Endometrial microvascular endothelial cells (primary cell): ENCODE measurements around the gene NUAK2. TPM values are rescaled to one million over a fixed set of nuclear protein-coding genes. Genes with fewer than 3 reads are reported as not detected.
"Not testable (repeated sequence)": the region's sequence is repeated elsewhere in the genome, so short reads cannot be mapped to it uniquely, and the experiment has no call there.

Experiments
- in situ Hi-C: cut with HindIII; loops from 2 replicates; pipeline ENCODE4 v1.10.0; 2017; ENCODE audit warnings: low sequenced_read_pairs, low pct_unique_long_range_greater_than_20kb; ENCODE audit errors: inconsistent ontology term
- total RNA-seq: library from RNA; depleted of rRNA; stranded (reverse); fragments of >200 nt; gene quantifications from one replicate; pipeline ENCODE4 v1.2.3, GENCODE V29; 2015; ENCODE audit errors: inconsistent ontology term

The NUAK2 gene
- total RNA-seq, 1 donor from 2014 or later = 3.7 TPM

DNA sequence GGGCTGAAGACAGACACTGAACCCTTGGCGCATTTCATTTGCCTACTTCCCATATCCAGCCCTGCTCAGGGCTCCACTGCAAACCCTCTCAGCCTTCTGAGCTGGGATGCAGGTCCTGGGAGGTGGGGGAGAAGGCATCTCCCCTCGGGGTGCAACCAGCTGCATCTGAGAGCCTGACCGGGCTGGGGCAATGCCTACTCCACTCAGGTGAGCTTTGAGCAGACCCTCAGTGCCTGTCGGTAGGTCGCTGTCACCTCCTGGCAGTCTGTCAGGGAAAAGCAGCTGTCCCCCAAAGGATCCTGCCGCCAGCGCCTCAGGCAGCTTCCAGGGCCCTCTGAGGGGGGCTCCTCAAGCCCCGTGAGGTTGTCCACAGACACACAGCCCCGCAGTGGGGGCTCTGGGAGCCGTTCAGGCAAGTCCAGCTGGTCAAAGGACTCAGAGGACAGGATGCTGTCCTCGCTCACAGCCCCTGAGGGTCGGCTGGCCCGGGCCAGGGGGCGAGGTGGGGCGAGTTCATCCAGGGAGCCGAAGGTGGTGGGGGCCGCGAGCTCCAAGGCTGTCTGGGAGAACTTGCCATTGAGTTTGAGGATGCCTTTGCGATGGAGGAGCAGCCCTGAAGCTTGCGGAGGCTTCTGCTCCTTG, 18.2 kb downstream of the NUAK2 start:
- in situ Hi-C loops = no loop called here

- in situ Hi-C loops = no loop called here
Observed at GRCh38 chr1:205301842-205302588, 19.5 kb downstream of the NUAK2 start.

- in situ Hi-C loops = no loop called here
Observed at GRCh38 chr1:205301205-205301821, 20.2 kb downstream of the NUAK2 start.

GRCh38 chr1:205300149-205300548, 21.4 kb downstream of the NUAK2 start:
- in situ Hi-C loops = no loop called here

DNA sequence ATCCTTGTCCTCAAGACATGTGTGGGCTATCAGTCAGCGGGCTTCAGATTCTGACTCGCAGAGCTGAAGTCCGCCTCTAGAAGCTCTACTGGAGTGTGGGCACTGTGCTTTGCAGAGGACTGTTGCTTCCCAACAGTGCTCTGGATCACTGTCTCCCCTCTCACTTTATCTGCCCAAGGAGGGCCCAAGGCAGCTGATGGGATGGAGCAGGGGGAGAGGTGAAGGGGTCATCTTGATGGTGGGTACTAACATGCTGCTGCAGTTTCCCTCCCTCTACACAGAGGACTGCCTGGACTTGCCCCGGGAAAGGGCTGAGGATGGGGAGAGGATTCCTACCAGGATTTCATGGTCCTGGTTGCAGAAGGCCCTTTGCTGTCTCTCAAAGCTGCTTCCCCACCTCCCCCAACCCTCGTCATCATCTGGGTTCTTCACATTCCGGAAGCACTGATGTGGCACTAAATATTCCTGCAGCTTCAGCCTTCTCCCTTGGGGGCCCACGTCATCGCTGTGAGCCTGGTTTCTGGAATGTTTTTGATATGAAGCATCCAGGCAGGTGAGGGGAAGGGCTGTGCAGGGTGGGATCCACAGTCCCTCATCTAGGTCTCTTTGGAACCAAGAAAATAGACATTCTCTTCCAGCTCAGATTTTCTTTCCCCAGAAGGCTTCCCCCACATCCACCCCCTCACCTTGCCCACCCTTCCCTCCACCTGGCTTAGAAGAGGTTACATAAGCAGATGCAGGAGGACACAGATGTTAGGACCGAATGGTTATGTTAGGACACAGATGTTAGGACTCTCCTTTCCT, 23.2 kb downstream of the NUAK2 start:
- in situ Hi-C loops = no loop called here

GRCh38 chr1:205297546-205298177, 23.9 kb downstream of the NUAK2 start:
- in situ Hi-C loops = not testable (repeated sequence)

- in situ Hi-C loops = no loop called here
Observed at GRCh38 chr1:205296154-205296553, 25.4 kb downstream of the NUAK2 start.

DNA sequence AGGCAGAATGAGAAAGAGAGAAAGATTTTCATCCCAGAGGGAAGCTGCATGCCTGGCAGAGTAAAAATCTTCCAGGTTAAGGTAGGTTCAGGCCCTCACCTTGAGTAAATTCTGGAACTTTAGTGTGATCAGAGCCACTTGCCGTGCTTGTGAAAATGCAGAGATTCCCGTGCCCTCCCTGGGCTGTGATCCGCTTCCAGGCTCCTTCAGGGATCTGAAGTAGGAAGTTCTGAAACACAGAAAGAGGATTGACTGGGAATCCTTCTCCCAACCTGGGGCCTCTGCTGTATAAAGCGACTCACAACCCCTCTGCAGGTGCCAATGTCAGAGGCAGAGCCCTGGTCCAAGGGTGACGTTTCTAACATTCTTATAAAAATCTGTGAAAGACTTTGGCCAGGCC, 26.6 kb downstream of the NUAK2 start:
- in situ Hi-C loops = no loop called here

- in situ Hi-C loops = no loop called here
Observed at GRCh38 chr1:205294175-205294917, 27.2 kb downstream of the NUAK2 start.

DNA sequence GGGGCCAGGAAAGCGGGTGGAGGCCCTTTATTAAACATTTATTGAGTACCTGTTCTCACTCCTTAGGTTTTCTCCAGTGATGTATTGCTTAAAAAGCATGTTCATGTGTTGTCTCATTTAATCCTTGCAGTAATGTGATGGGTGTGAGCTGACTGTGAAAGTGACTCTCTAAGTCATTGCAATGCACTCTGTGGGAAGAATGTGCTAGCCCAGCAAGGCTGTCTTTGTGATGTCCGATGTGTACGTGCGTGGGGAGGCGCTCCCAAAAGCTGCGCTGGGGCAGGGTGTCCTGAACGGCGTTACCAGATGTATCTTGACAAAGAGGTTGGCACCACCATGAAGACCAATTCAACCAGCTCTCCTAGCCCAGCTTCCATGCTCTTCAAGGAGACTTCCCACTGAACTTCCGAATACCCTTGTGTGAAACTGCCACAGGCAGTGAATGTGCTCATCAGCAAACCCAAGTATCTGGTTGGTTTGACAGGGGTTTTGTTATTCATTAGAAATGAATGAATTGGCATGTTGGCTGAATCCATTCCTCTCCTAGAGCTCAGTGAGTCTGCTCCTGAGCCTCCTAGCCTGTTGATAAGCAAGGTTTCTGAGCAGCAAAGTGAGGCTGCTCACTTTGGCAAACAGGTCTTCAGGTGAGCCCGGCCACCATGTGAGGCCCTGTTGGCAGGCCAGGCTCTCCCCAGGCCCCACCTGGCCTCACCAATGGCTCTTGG, 28.0 kb downstream of the NUAK2 start:
- in situ Hi-C loops = no loop called here

GRCh38 chr1:205291596-205291995, 29.9 kb downstream of the NUAK2 start:
- in situ Hi-C loops = no loop called here

DNA sequence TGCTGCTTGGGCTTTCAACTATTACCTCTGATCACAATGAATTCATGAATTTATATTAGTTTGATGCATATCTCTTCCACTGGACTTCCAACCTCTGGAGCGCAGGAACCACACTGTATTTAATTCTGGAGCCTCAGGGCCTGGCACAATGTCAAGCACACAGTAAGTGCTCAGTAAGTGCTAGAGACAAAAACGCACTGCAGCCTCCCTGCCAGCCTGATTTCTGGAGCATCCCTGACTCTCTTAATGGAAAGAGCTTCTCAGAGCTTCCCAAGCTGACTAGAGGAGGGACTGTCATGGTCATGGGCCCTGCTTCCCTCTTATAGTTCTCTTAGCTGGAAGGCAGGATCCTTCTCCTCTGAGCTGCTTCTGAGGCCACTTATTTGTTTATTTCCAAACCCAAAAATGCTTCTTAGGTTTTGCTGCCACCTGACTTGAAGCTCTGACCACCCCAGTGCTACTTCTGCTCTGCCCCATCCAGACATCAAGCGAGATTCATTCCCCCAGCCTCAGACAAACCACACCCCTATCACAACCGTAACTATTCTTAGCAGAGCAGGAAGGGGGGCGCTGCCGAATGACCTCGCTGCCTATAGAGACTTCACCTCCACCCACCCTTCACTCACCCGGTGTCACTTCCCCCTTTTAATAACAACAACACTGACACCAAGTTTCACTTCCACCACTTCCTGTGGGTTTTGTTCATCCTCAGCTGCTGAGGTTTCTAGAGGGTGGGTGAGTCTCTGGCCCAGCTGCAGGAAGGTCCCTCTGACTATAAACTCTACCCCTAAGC, 33.6 kb downstream of the NUAK2 start:
- in situ Hi-C loops = no loop called here

GRCh38 chr1:205287076-205287475, 34.5 kb downstream of the NUAK2 start:
- in situ Hi-C loops = no loop called here

DNA sequence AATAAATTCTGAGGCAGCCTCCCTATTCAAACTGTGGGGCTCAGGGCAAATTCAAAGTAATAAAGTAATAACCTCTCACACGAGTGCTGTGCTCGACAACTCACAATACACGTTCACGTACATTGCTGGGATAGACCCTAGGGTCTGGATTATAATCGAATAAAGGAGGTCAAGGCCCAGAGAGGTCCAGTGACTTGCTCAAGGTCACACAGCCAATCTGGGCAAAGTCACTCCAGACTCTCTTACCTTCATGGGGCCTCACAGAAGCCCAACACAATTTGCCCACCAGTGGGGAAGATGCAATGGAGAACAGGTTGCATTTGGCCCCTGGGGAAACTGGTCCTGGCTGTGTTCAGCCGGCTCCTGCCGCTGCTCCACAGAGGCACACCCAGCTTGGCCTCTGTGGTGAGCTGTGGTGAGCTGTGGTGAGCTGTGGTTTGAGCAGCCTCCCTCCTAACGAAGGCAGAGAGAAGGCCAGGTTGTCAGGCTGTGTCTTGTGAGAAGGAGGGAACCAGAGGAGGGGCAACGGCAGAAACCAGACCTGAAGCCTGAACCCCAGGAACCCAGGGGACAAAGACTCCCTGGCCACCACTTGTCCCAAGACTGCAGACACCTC, 35.1 kb downstream of the NUAK2 start:
- in situ Hi-C loops = no loop called here

DNA sequence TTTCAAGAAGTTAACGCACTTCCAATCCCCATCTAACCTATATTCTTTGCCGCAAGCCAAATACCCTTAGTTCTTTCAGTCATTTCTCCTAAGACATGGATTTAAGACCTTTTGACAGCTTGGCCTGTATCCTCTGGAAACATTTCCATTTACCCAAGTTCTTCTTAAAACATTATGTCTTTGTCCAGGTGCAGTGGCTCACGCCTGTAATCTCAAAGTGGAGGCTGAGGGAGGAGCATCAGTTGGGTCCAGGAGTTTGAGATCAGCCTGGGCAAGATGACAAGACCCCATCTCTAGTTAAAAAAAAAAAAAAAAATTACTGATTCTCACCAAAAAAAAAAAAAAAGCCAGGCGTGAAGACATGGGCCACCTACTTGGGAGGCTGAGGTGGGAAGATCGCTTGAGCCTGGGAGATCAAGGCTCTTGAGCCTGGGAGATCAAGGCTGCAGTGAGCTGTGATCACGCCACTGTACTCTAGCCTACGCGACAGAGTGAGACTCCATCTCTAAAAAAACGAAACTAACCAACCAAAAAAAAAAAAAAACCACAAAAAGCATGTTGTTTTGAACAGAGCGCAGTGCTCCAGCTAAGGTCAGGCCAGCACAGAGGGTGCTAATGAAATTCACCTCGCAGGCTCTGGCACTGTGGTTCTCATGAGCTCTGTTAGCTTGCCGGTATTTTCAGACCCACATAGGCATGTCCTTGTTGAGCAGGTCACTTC, 36.0 kb downstream of the NUAK2 start:
- in situ Hi-C loops = no loop called here
